Right lobe of liver (tissue), 6 donors: ENCODE measurements around the gene BOC. TPM values are rescaled to one million over a fixed set of nuclear protein-coding genes. Genes with fewer than 3 reads are reported as not detected.

Experiments
- ATAC-seq, 4 donors: fragments of 200-7000 bp; cut with Tn5 transposase; one replicate each; pipeline ENCODE4 v1.9.1; 2020; ENCODE audit warnings: mild to moderate bottlenecking in 4 of 4, moderate library complexity in 4 of 4
- DNase-seq, 3 donors: peaks; one replicate each; pipeline ENCODE4 v3.0.0-alpha.2; 2020
- H3K27ac ChIP-seq, 3 donors: fragments of 200-600 bp; one replicate each; pipeline ENCODE4 v1.8.0; 2022
- H3K27me3 ChIP-seq, 2 donors: fragments of 200-600 bp; one replicate each; pipeline ENCODE4 v1.8.0; 2022
- H3K36me3 ChIP-seq, 4 donors: fragments of 200-600 bp; sonication (generic) in 1 of 4; one replicate each; pipeline versions ENCODE4 v1.5.1 to v1.8.0; 2017 to 2022; ENCODE audit warnings: control low read depth in 1 of 4
- H3K4me1 ChIP-seq, 4 donors: fragments of 200-600 bp; sonication (generic) in 1 of 4; one replicate each; pipeline versions ENCODE4 v1.5.1 to v1.8.0; 2017 to 2022; ENCODE audit warnings: control low read depth in 1 of 4
- H3K4me3 ChIP-seq, 3 donors: fragments of 200-600 bp; one replicate each; pipeline ENCODE4 v1.8.0; 2022
- H3K9me3 ChIP-seq, 4 donors: fragments of 200-600 bp; sonication (generic) in 1 of 4; one replicate each; pipeline versions ENCODE4 v1.5.1 to v1.8.0; 2017 to 2022; ENCODE audit warnings: control low read depth in 1 of 4
- CTCF ChIP-seq, 4 donors: fragments of 200-600 bp in 3 of 4; fragments of 450-650 bp in 1 of 4; IDR thresholded peaks; one replicate each; pipeline versions ENCODE4 v1.5.1 to v1.8.0; 2016 to 2022; ENCODE audit warnings: antibody characterized with exemption in 4 of 4, mild to moderate bottlenecking in 2 of 4
- POLR2A ChIP-seq: fragments of 450-650 bp; IDR thresholded peaks from one replicate; pipeline ENCODE4 v1.6.1; 2017; ENCODE audit warnings: antibody characterized with exemption, mild to moderate bottlenecking
- WGBS: methylation state at CpG from one replicate; pipeline ENCODE4 v1.1.6; 2018; ENCODE audit warnings: low coverage, low lambda C conversion rate; ENCODE audit not compliant: insufficient coverage; ENCODE audit errors: missing lambda C conversion rate; 5-methylcytosine and 5-hydroxymethylcytosine counted together
- intact Hi-C, 2 donors: fragments of 100-400 bp; cut with DNase I; formaldehyde crosslinking; loops; one replicate each; pipeline versions ENCODE4 v1.11.2 to v1.14.1; 2022
- total RNA-seq, 6 experiments: library from RNA; depleted of rRNA in 2 of 6; stranded (reverse); fragments of >200 nt in 2 of 6; fragmentation: NEBNext Ultra II Directional in 3 of 6; extraction: Animal tissue kit (Norgen Biotek cat#: 25700) in 3 of 6; gene quantifications; one replicate each; pipeline versions ENCODE4 v1.1.0 to v1.2.4, GENCODE V29; 2016 to 2023
- donor health status: DM: no; HTN: yes; CAD: no.
- donor health status: DM: no; HTN: no; CAD: no.
- donor health status: DM: no; HTN: no; CAD: no.
- donor health status: DM: no; HTN: yes; CAD: no.
- donor health status: DM: no; HTN: yes; CAD: no.

Gene BOC
- total RNA-seq, 6 experiments from 2014 or later, result 0.22 to 0.86 (median 0.49) TPM

DNA sequence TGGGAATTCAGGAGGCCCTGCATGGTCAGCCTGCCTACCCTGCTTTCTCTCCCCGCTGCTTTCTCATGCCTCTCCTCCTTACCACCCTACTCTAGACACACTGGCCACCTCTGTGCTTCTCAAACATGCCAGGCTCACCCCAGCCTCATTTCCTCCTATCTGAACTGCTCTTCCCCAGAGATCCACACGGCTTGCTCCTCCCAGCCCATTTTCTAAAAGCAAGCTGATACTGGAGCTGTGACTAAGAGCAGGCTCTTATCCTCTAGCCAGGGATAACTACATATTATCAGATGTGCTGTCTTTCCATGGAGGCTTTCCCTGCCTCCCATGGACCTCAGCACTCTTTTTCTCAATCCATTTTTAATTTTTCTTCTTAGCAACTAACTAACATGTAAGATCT lies 85.9 kb downstream of the BOC start:
- H3K27ac ChIP-seq, result no peak overlapping the region
- H3K4me1 ChIP-seq, result no peaks in the 10 kb centered on the region
- H3K4me3 ChIP-seq, result no peak overlapping the region
- ATAC-seq (no peak), DNase-seq (no peak)
- TF ChIP-seq CTCF (IDR thresholded peaks at IDR 0.05) (no peak), POLR2A (no peak)
- H3K27me3 ChIP-seq, result no peaks in the 10 kb centered on the region
- no peaks in the 10 kb centered on the region for H3K9me3 ChIP-seq
- intact Hi-C loops, result no loop called here
- 82% methylated on average over 2 of the region's 2 CpGs for WGBS
- H3K36me3 ChIP-seq, result no peaks in the 10 kb centered on the region

DNA sequence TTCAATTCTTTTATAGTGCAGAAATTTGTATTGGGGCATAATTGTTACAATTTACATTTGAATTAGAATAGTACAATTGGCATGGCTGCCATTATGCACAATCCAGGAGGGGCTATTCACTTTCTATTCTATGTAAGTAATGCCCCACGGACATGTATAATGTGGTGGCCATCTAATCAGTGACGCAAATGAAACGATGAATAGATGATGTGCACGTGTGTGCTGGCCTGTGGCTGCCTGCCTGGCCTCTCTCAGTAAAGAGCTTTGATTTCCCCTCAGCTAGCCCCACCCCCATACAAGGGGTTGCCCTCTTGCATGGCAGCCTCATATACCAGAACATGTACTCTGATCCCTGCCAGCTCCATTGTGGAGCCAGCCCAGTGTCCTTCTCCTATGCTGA lies 86.5 kb downstream of the BOC start:
- Histone ChIP-seq H3K4me1 (no peaks in the 10 kb centered on the region), H3K4me3 (no peak overlapping the region), H3K27ac (no peak overlapping the region), H3K36me3 (no peaks in the 10 kb centered on the region), H3K9me3 (no peaks in the 10 kb centered on the region), H3K27me3 (no peaks in the 10 kb centered on the region)
- TF ChIP-seq CTCF (IDR thresholded peaks at IDR 0.05) (no peak), POLR2A (no peak)
- intact Hi-C loops, result no loop called here
- DNase-seq, result no peak
- ATAC-seq, result no peak
- WGBS, result 87% methylated on average over 3 of the region's 4 CpGs

GRCh38 chr3:113300596-113300995 lies 89.2 kb downstream of the BOC start:
- Histone ChIP-seq H3K36me3 (no peaks in the 10 kb centered on the region), H3K27me3 (no peaks in the 10 kb centered on the region), H3K9me3 (no peaks in the 10 kb centered on the region), H3K27ac (no peak overlapping the region), H3K4me3 (no peak overlapping the region), H3K4me1 (no peaks in the 10 kb centered on the region)
- ATAC-seq (no peak), DNase-seq (no peak)
- 88% methylated on average over 2 of the region's 2 CpGs for WGBS
- intact Hi-C loops, result no loop called here
- TF ChIP-seq CTCF (IDR thresholded peaks at IDR 0.05) (no peak), POLR2A (no peak)

- no peaks in the 10 kb centered on the region for H3K4me1 ChIP-seq
- no peaks in the 10 kb centered on the region for H3K27me3 ChIP-seq
- no peak overlapping the region for H3K4me3 ChIP-seq
- no peaks in the 10 kb centered on the region for H3K9me3 ChIP-seq
- intact Hi-C loops, result no loop called here
- no peak for TF ChIP-seq POLR2A
- TF ChIP-seq CTCF (IDR thresholded peaks at IDR 0.05), result no peak
- ATAC-seq, result no peak
- no peak for DNase-seq
- WGBS, result 94% methylated on average over 3 of the region's 3 CpGs
- no peaks in the 10 kb centered on the region for H3K36me3 ChIP-seq
- H3K27ac ChIP-seq, result no peak overlapping the region
These were observed 92.7 kb downstream of the BOC start for GRCh38 chr3:113304102-113304501.

DNA sequence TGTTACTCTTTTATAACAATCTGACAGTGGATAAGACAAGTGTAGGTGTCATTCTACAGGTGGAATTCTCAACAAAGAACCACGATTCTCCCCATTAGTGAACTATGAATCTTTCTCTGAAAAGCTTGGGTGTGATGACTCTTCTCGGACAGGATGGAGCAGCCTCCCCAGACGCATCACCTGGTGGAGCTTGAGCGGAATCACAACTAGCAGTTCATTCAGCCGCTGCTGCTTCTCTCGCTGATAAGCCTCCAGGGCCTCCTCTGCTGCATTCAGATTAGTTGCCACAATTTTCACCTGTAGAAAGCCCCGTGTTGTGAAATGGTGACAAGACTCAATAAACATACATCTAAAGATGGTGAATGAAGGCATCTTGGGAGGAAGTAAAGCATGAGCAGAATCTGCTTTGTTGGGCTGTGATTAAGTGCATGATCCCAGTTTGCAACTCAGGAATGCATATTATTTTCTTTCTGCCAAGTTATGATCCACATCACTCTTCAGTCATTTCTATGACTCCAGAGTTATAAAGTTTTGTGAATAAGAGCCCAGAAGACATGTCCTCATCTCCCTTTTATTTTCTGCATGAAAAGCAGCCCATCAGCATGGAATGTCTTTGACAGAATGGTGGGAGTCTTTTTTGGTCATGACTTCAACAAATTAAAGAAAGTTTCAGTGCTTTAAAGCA lies 93.6 kb downstream of the BOC start:
- DNase-seq (no peak), ATAC-seq (no peak)
- intact Hi-C loops, result no loop called here
- H3K27me3 ChIP-seq, result no peaks in the 10 kb centered on the region
- 96% methylated on average over 3 of the region's 7 CpGs for WGBS
- H3K27ac ChIP-seq, result no peak overlapping the region
- H3K4me1 ChIP-seq, result no peaks in the 10 kb centered on the region
- H3K9me3 ChIP-seq, result no peaks in the 10 kb centered on the region
- no peak overlapping the region for H3K4me3 ChIP-seq
- no peak for TF ChIP-seq CTCF (IDR thresholded peaks at IDR 0.05)
- TF ChIP-seq POLR2A, result no peak
- H3K36me3 ChIP-seq, result no peaks in the 10 kb centered on the region
